IMR-90 (cell line): ENCODE measurements around the gene IRAK2. TPM values are rescaled to one million over a fixed set of nuclear protein-coding genes. Genes with fewer than 3 reads are reported as not detected.

ENCODE experiments used
- ATAC-seq: fragments of 200-7000 bp; cut with Tn5 transposase; 2 replicates; pipeline ENCODE4 v1.9.1; 2020; ENCODE audit warnings: low read depth, mild to moderate bottlenecking, moderate library complexity
- BruUV-seq: library from RNA; stranded (reverse); fragments of 400-500 nt; replicated peaks from 2 replicates; lab custom pipeline; 2021; lab: Mats Ljungman, UMichigan
- CTCF ChIA-PET: fragments of 300-600 bp; formaldehyde crosslinking; extraction: SDS; loops from one replicate; lab custom pipeline; 2021; ENCODE audit warnings: antibody characterized with exemption; lab: Yijun Ruan, JAX
- POLR2A ChIA-PET: fragments of 300-600 bp; sonication (Branson Sonifier 250); formaldehyde crosslinking; loops from one replicate; lab custom pipeline; 2022; ENCODE audit warnings: antibody characterized with exemption; ENCODE audit not compliant: unreplicated experiment; lab: Charles Lee
- DNase-seq: peaks from one replicate; pipeline ENCODE4 v3.0.0; 2013
- H2AFZ ChIP-seq: replicated peaks from 2 replicates; pipeline ENCODE3; 2013; ENCODE audit warnings: low read length, mild to moderate bottlenecking; ENCODE audit not compliant: poor library complexity
- H2AK5ac ChIP-seq: 2 replicates; pipeline ENCODE4 v1.6.1; 2013; ENCODE audit warnings: low read depth, low read length, inconsistent platforms
- H2AK9ac ChIP-seq: replicated peaks from 2 replicates; pipeline ENCODE3; 2013; ENCODE audit warnings: mild to moderate bottlenecking, low read depth, low read length, moderate library complexity; ENCODE audit not compliant: poor library complexity
- H2BK120ac ChIP-seq: 2 replicates; pipeline ENCODE4 v1.6.1; 2013; ENCODE audit warnings: low read depth, low read length, inconsistent platforms
- H2BK15ac ChIP-seq: 3 replicates; pipeline ENCODE4 v1.6.1; 2013; ENCODE audit warnings: low read depth, low read length, inconsistent platforms
- H2BK20ac ChIP-seq: 2 replicates; pipeline ENCODE4 v1.6.1; 2013; ENCODE audit warnings: low read depth, mild to moderate bottlenecking, inconsistent platforms, low read length, moderate library complexity
- H2BK5ac ChIP-seq: 2 replicates; pipeline ENCODE4 v1.6.1; 2013; ENCODE audit warnings: mild to moderate bottlenecking, low read depth, low read length, inconsistent platforms; ENCODE audit not compliant: poor library complexity, severe bottlenecking
- H3K14ac ChIP-seq: replicated peaks from 2 replicates; pipeline ENCODE4 v1.6.1; 2013; ENCODE audit warnings: low read depth, low read length, inconsistent platforms
- H3K18ac ChIP-seq: 2 replicates; pipeline ENCODE4 v1.6.1; 2013; ENCODE audit warnings: low read depth, low read length, control low read depth
- H3K23ac ChIP-seq: 2 replicates; pipeline ENCODE4 v1.6.1; 2013; ENCODE audit warnings: low read depth, low read length, inconsistent platforms
- H3K27ac ChIP-seq: 2 replicates; pipeline ENCODE4 v1.5.1; 2013; ENCODE audit warnings: mild to moderate bottlenecking, control low read depth, low read length; ENCODE audit not compliant: insufficient read depth
- H3K27me3 ChIP-seq: 2 replicates; pipeline ENCODE4 v1.6.1; 2013; ENCODE audit warnings: low read length; ENCODE audit not compliant: control insufficient read depth, insufficient read depth
- H3K36me3 ChIP-seq: 2 replicates; pipeline ENCODE4 v1.6.1; 2013; ENCODE audit warnings: low read length, mixed read lengths; ENCODE audit not compliant: control insufficient read depth, insufficient read depth
- H3K4ac ChIP-seq: 2 replicates; pipeline ENCODE4 v1.6.1; 2013; ENCODE audit warnings: low read depth, low read length, inconsistent platforms
- H3K4me1 ChIP-seq: 2 replicates; pipeline ENCODE4 v1.6.1; 2013; ENCODE audit warnings: low read length, mixed read lengths; ENCODE audit not compliant: control insufficient read depth, insufficient read depth
- H3K4me2 ChIP-seq: 2 replicates; pipeline ENCODE4 v1.6.1; 2013; ENCODE audit warnings: low read depth, mild to moderate bottlenecking, control low read depth, low read length, moderate library complexity
- H3K4me3 ChIP-seq: 2 replicates; pipeline ENCODE4 v1.5.1; 2013; ENCODE audit warnings: low read depth, mild to moderate bottlenecking, control low read depth, low read length, moderate library complexity; ENCODE audit not compliant: insufficient read depth
- H3K56ac ChIP-seq: 2 replicates; pipeline ENCODE4 v1.6.1; 2013; ENCODE audit warnings: low read length, inconsistent platforms; ENCODE audit not compliant: insufficient read depth; ENCODE audit errors: extremely low read depth
- H3K79me1 ChIP-seq, 2 experiments: 2 replicates each; pipeline ENCODE4 v1.6.1; 2013; ENCODE audit warnings: low read length in 2 of 2, inconsistent platforms in 1 of 2, low read depth in 1 of 2
- H3K9ac ChIP-seq: 2 replicates; pipeline ENCODE4 v1.6.1; 2013; ENCODE audit warnings: low read depth, low read length, control low read depth
- H3K9me1 ChIP-seq: 2 replicates; pipeline ENCODE4 v1.6.1; 2013; ENCODE audit warnings: low read length, inconsistent platforms; ENCODE audit not compliant: insufficient read depth
- H3K9me3 ChIP-seq: 2 replicates; pipeline ENCODE4 v1.6.1; 2013; ENCODE audit warnings: low read length; ENCODE audit not compliant: control insufficient read depth, insufficient read depth
- H4K20me1 ChIP-seq: 2 replicates; pipeline ENCODE4 v1.6.1; 2013; ENCODE audit warnings: low read length, inconsistent platforms; ENCODE audit not compliant: insufficient read depth
- H4K5ac ChIP-seq: 2 replicates; pipeline ENCODE4 v1.6.1; 2013; ENCODE audit warnings: mild to moderate bottlenecking, low read depth, low read length, control low read depth
- H4K8ac ChIP-seq, 2 experiments: 2 replicates each; pipeline ENCODE4 v1.6.1; 2013; ENCODE audit warnings: low read depth in 2 of 2, low read length in 2 of 2, control low read depth in 1 of 2, inconsistent platforms in 1 of 2
- H4K91ac ChIP-seq: 2 replicates; pipeline ENCODE4 v1.6.1; 2013; ENCODE audit warnings: low read depth, low read length, inconsistent platforms; ENCODE audit not compliant: insufficient read depth
- CHD1 ChIP-seq: IDR thresholded peaks from 2 replicates; pipeline ENCODE4 v1.6.1; 2012; ENCODE audit warnings: low read depth, low read length, improper control_type of control experiment
- ELK1 ChIP-seq: fragments of 150-350 bp; IDR thresholded peaks from 2 replicates; pipeline ENCODE4 v1.6.1; 2016; ENCODE audit warnings: low read depth, mild to moderate bottlenecking, low read length, moderate library complexity, borderline replicate concordance
- FOS ChIP-seq: fragments of 150-350 bp; IDR thresholded peaks from 2 replicates; pipeline ENCODE4 v1.6.1; 2016; ENCODE audit warnings: low read depth, low read length
- MXI1 ChIP-seq: IDR thresholded peaks from 2 replicates; pipeline ENCODE4 v1.6.1; 2012; ENCODE audit warnings: low read depth, mild to moderate bottlenecking, low read length, moderate library complexity, borderline replicate concordance
- RCOR1 ChIP-seq: IDR thresholded peaks from 2 replicates; pipeline ENCODE4 v1.6.1; 2012; ENCODE audit warnings: mild to moderate bottlenecking, low read length, improper control_type of control experiment; ENCODE audit not compliant: insufficient replicate concordance
- RFX5 ChIP-seq: IDR thresholded peaks from 2 replicates; pipeline ENCODE4 v1.8.0; 2012; ENCODE audit warnings: low read depth, mild to moderate bottlenecking, low read length, moderate library complexity
- WGBS, 2 experiments: methylation state at CpG; one replicate each; pipeline versions ENCODE4 v1.1.5 to v1.1.7; 2013; ENCODE audit warnings: missing lambda C conversion rate in 2 of 2; ENCODE audit not compliant: insufficient read length in 1 of 2; ENCODE audit errors: extremely low coverage in 2 of 2; 5-methylcytosine and 5-hydroxymethylcytosine counted together
- dilution Hi-C: fragments of 300-500 bp; cut with HindIII; formaldehyde crosslinking; loops from one replicate; pipeline ENCODE4 v1.14.3; 2018; ENCODE audit warnings: low sequenced_read_pairs; ENCODE audit not compliant: unreplicated experiment
- in situ Hi-C: fragments of 300-500 bp; cut with MboI; formaldehyde crosslinking; loops from 3 replicates; pipeline ENCODE4 v1.14.3; 2019; ENCODE audit warnings: low sequenced_read_pairs, inconsistent platforms, mixed read lengths
- intact Hi-C: fragments of 100-400 bp; cut with micrococcal nuclease; formaldehyde crosslinking; loops from 2 replicates; pipeline ENCODE4 v1.10.0; 2022
- polyA plus RNA-seq, 3 experiments: library from polyadenylated mRNA; depleted of rRNA; stranded (reverse); fragments of >200 nt; gene quantifications; 2 replicates each; pipeline ENCODE4 v1.2.3, GENCODE V29; 2012; ENCODE audit warnings: low replicate concordance in 1 of 3
- total RNA-seq: library from RNA; depleted of rRNA; stranded (reverse); fragments of >200 nt; gene quantifications from 2 replicates; pipeline ENCODE4 v1.2.3, GENCODE V29; 2012

The IRAK2 gene
- total and polyA plus RNA-seq, 2 of the 4 experiments (the other 2 are of a cell fraction) = 6.9 to 8.1 TPM

GRCh38 chr3:10155123-10155472 lies 9.6 kb upstream of the IRAK2 start:
- no peak for TF ChIP-seq RCOR1
- TF ChIP-seq CHD1 = no peak
- no peak for TF ChIP-seq MXI1
- TF ChIP-seq FOS = no peak
- no peak for TF ChIP-seq RFX5
- no peak for TF ChIP-seq ELK1
- in situ Hi-C loops = no loop called here

More at GRCh38 chr3:10155123-10155472, 9.6 kb upstream of the IRAK2 start:
- H3K79me1 ChIP-seq = peaks cover 2 to 4% of the 10 kb centered on the region in 2 experiments; a peak in 3 of 4 replicates
- no peak for DNase-seq
- WGBS, 2 experiments = no CpG with 5 or more reads among the region's 4 CpGs
- H3K4me1 ChIP-seq = no peaks in the 10 kb centered on the region
- H2AK5ac ChIP-seq = no peak overlapping the region
- no peaks in the 10 kb centered on the region for H3K27me3 ChIP-seq
- intact Hi-C loops (no loop called here), dilution Hi-C loops (no loop called here)
- H2BK15ac ChIP-seq = no peak overlapping the region
- H3K4ac ChIP-seq = no peak overlapping the region
- POLR2A ChIA-PET = no interaction called here
- no peak overlapping the region for H4K8ac ChIP-seq
- H3K4me2 ChIP-seq = no peak overlapping the region
- H2AFZ ChIP-seq = no peak overlapping the region
- no peak overlapping the region for H3K56ac ChIP-seq
- H2BK5ac ChIP-seq = no peak overlapping the region
- H3K9ac ChIP-seq = no peak overlapping the region
- H3K14ac ChIP-seq = no peak overlapping the region
- no TSS peak for BruUV-seq
- H3K9me1 ChIP-seq = no peaks in the 10 kb centered on the region
- H3K36me3 ChIP-seq = peaks cover 21% of the 10 kb centered on the region
- H3K23ac ChIP-seq = no peak overlapping the region
- no peak overlapping the region for H3K27ac ChIP-seq
- no peak overlapping the region for H4K91ac ChIP-seq
- no peak for ATAC-seq
- no peak overlapping the region for H3K18ac ChIP-seq
- H3K9me3 ChIP-seq = no peaks in the 10 kb centered on the region
- no peak overlapping the region for H2BK20ac ChIP-seq
- no peak overlapping the region for H2AK9ac ChIP-seq
- no peak overlapping the region for H3K4me3 ChIP-seq
- H4K5ac ChIP-seq = no peak overlapping the region
- CTCF ChIA-PET = no interaction called here
- no peak overlapping the region for H2BK120ac ChIP-seq
- peaks cover 3% of the 10 kb centered on the region; the same call in 1 of the 2 replicates for H4K20me1 ChIP-seq
